IMR-90 (cell line): ENCODE data around the gene LRIG1. TPM values are rescaled to one million over a fixed set of nuclear protein-coding genes. Genes with fewer than 3 reads are reported as not detected.

Experiments
- ATAC-seq: fragments of 200-7000 bp; cut with Tn5 transposase; 2 replicates; pipeline ENCODE4 v1.9.1; 2020; ENCODE audit warnings: low read depth, mild to moderate bottlenecking, moderate library complexity
- BruUV-seq: library from RNA; stranded (reverse); fragments of 400-500 nt; replicated peaks from 2 replicates; lab custom pipeline; 2021; lab: Mats Ljungman, UMichigan
- CTCF ChIA-PET: fragments of 300-600 bp; formaldehyde crosslinking; extraction: SDS; loops from one replicate; lab custom pipeline; 2021; ENCODE audit warnings: antibody characterized with exemption; lab: Yijun Ruan, JAX
- POLR2A ChIA-PET: fragments of 300-600 bp; sonication (Branson Sonifier 250); formaldehyde crosslinking; loops from one replicate; lab custom pipeline; 2022; ENCODE audit warnings: antibody characterized with exemption; ENCODE audit not compliant: unreplicated experiment; lab: Charles Lee
- DNase-seq: peaks from one replicate; pipeline ENCODE4 v3.0.0; 2013
- H2AFZ ChIP-seq: replicated peaks from 2 replicates; pipeline ENCODE3; 2013; ENCODE audit warnings: low read length, mild to moderate bottlenecking; ENCODE audit not compliant: poor library complexity
- H2AK5ac ChIP-seq: 2 replicates; pipeline ENCODE4 v1.6.1; 2013; ENCODE audit warnings: low read depth, low read length, inconsistent platforms
- H2AK9ac ChIP-seq: replicated peaks from 2 replicates; pipeline ENCODE3; 2013; ENCODE audit warnings: mild to moderate bottlenecking, low read depth, low read length, moderate library complexity; ENCODE audit not compliant: poor library complexity
- H2BK120ac ChIP-seq: 2 replicates; pipeline ENCODE4 v1.6.1; 2013; ENCODE audit warnings: low read depth, low read length, inconsistent platforms
- H2BK15ac ChIP-seq: 3 replicates; pipeline ENCODE4 v1.6.1; 2013; ENCODE audit warnings: low read depth, low read length, inconsistent platforms
- H2BK20ac ChIP-seq: 2 replicates; pipeline ENCODE4 v1.6.1; 2013; ENCODE audit warnings: low read depth, mild to moderate bottlenecking, inconsistent platforms, low read length, moderate library complexity
- H2BK5ac ChIP-seq: 2 replicates; pipeline ENCODE4 v1.6.1; 2013; ENCODE audit warnings: mild to moderate bottlenecking, low read depth, low read length, inconsistent platforms; ENCODE audit not compliant: poor library complexity, severe bottlenecking
- H3K14ac ChIP-seq: replicated peaks from 2 replicates; pipeline ENCODE4 v1.6.1; 2013; ENCODE audit warnings: low read depth, low read length, inconsistent platforms
- H3K18ac ChIP-seq: 2 replicates; pipeline ENCODE4 v1.6.1; 2013; ENCODE audit warnings: low read depth, low read length, control low read depth
- H3K23ac ChIP-seq: 2 replicates; pipeline ENCODE4 v1.6.1; 2013; ENCODE audit warnings: low read depth, low read length, inconsistent platforms
- H3K27ac ChIP-seq: 2 replicates; pipeline ENCODE4 v1.5.1; 2013; ENCODE audit warnings: mild to moderate bottlenecking, control low read depth, low read length; ENCODE audit not compliant: insufficient read depth
- H3K27me3 ChIP-seq: 2 replicates; pipeline ENCODE4 v1.6.1; 2013; ENCODE audit warnings: low read length; ENCODE audit not compliant: control insufficient read depth, insufficient read depth
- H3K36me3 ChIP-seq: 2 replicates; pipeline ENCODE4 v1.6.1; 2013; ENCODE audit warnings: low read length, mixed read lengths; ENCODE audit not compliant: control insufficient read depth, insufficient read depth
- H3K4ac ChIP-seq: 2 replicates; pipeline ENCODE4 v1.6.1; 2013; ENCODE audit warnings: low read depth, low read length, inconsistent platforms
- H3K4me1 ChIP-seq: 2 replicates; pipeline ENCODE4 v1.6.1; 2013; ENCODE audit warnings: low read length, mixed read lengths; ENCODE audit not compliant: control insufficient read depth, insufficient read depth
- H3K4me2 ChIP-seq: 2 replicates; pipeline ENCODE4 v1.6.1; 2013; ENCODE audit warnings: low read depth, mild to moderate bottlenecking, control low read depth, low read length, moderate library complexity
- H3K4me3 ChIP-seq: 2 replicates; pipeline ENCODE4 v1.5.1; 2013; ENCODE audit warnings: low read depth, mild to moderate bottlenecking, control low read depth, low read length, moderate library complexity; ENCODE audit not compliant: insufficient read depth
- H3K56ac ChIP-seq: 2 replicates; pipeline ENCODE4 v1.6.1; 2013; ENCODE audit warnings: low read length, inconsistent platforms; ENCODE audit not compliant: insufficient read depth; ENCODE audit errors: extremely low read depth
- H3K79me1 ChIP-seq, 2 experiments: 2 replicates each; pipeline ENCODE4 v1.6.1; 2013; ENCODE audit warnings: low read length in 2 of 2, inconsistent platforms in 1 of 2, low read depth in 1 of 2
- H3K9ac ChIP-seq: 2 replicates; pipeline ENCODE4 v1.6.1; 2013; ENCODE audit warnings: low read depth, low read length, control low read depth
- H3K9me1 ChIP-seq: 2 replicates; pipeline ENCODE4 v1.6.1; 2013; ENCODE audit warnings: low read length, inconsistent platforms; ENCODE audit not compliant: insufficient read depth
- H3K9me3 ChIP-seq: 2 replicates; pipeline ENCODE4 v1.6.1; 2013; ENCODE audit warnings: low read length; ENCODE audit not compliant: control insufficient read depth, insufficient read depth
- H4K20me1 ChIP-seq: 2 replicates; pipeline ENCODE4 v1.6.1; 2013; ENCODE audit warnings: low read length, inconsistent platforms; ENCODE audit not compliant: insufficient read depth
- H4K5ac ChIP-seq: 2 replicates; pipeline ENCODE4 v1.6.1; 2013; ENCODE audit warnings: mild to moderate bottlenecking, low read depth, low read length, control low read depth
- H4K8ac ChIP-seq, 2 experiments: 2 replicates each; pipeline ENCODE4 v1.6.1; 2013; ENCODE audit warnings: low read depth in 2 of 2, low read length in 2 of 2, control low read depth in 1 of 2, inconsistent platforms in 1 of 2
- H4K91ac ChIP-seq: 2 replicates; pipeline ENCODE4 v1.6.1; 2013; ENCODE audit warnings: low read depth, low read length, inconsistent platforms; ENCODE audit not compliant: insufficient read depth
- BHLHE40 ChIP-seq: fragments of 150-350 bp; IDR thresholded peaks from 2 replicates; pipeline ENCODE4 v1.6.1; 2016; ENCODE audit warnings: mild to moderate bottlenecking, low read depth, low read length
- CEBPB ChIP-seq: IDR thresholded peaks from 2 replicates; pipeline ENCODE4 v1.6.1; 2012; ENCODE audit warnings: low read depth, low read length, improper control_type of control experiment
- CHD1 ChIP-seq: IDR thresholded peaks from 2 replicates; pipeline ENCODE4 v1.6.1; 2012; ENCODE audit warnings: low read depth, low read length, improper control_type of control experiment
- FOS ChIP-seq: fragments of 150-350 bp; IDR thresholded peaks from 2 replicates; pipeline ENCODE4 v1.6.1; 2016; ENCODE audit warnings: low read depth, low read length
- NFE2L2 ChIP-seq: fragments of 150-350 bp; IDR thresholded peaks from 2 replicates; pipeline ENCODE4 v1.6.1; 2016; ENCODE audit warnings: low read depth, mild to moderate bottlenecking, low read length
- POLR2A ChIP-seq: IDR thresholded peaks from 2 replicates; pipeline ENCODE4 v1.6.1; 2012; ENCODE audit warnings: mild to moderate bottlenecking, low read depth, low read length
- RCOR1 ChIP-seq: IDR thresholded peaks from 2 replicates; pipeline ENCODE4 v1.6.1; 2012; ENCODE audit warnings: mild to moderate bottlenecking, low read length, improper control_type of control experiment; ENCODE audit not compliant: insufficient replicate concordance
- WGBS, 2 experiments: methylation state at CpG; one replicate each; pipeline versions ENCODE4 v1.1.5 to v1.1.7; 2013; ENCODE audit warnings: missing lambda C conversion rate in 2 of 2; ENCODE audit not compliant: insufficient read length in 1 of 2; ENCODE audit errors: extremely low coverage in 2 of 2; 5-methylcytosine and 5-hydroxymethylcytosine counted together
- dilution Hi-C: fragments of 300-500 bp; cut with HindIII; formaldehyde crosslinking; loops from one replicate; pipeline ENCODE4 v1.14.3; 2018; ENCODE audit warnings: low sequenced_read_pairs; ENCODE audit not compliant: unreplicated experiment
- in situ Hi-C: fragments of 300-500 bp; cut with MboI; formaldehyde crosslinking; loops from 3 replicates; pipeline ENCODE4 v1.14.3; 2019; ENCODE audit warnings: low sequenced_read_pairs, inconsistent platforms, mixed read lengths
- intact Hi-C: fragments of 100-400 bp; cut with micrococcal nuclease; formaldehyde crosslinking; loops from 2 replicates; pipeline ENCODE4 v1.10.0; 2022
- polyA plus RNA-seq, 3 experiments: library from polyadenylated mRNA; depleted of rRNA; stranded (reverse); fragments of >200 nt; gene quantifications; 2 replicates each; pipeline ENCODE4 v1.2.3, GENCODE V29; 2012; ENCODE audit warnings: low replicate concordance in 1 of 3
- total RNA-seq: library from RNA; depleted of rRNA; stranded (reverse); fragments of >200 nt; gene quantifications from 2 replicates; pipeline ENCODE4 v1.2.3, GENCODE V29; 2012

The LRIG1 gene
- total and polyA plus RNA-seq, 2 of the 4 experiments (the other 2 are of a cell fraction) = 62.8 to 87.8 TPM

- H2AK5ac ChIP-seq = peak overlapping the region; percentile 88; the same call in 1 of the 2 replicates
- ATAC-seq (peak; percentile 52), DNase-seq (peak; percentile 95)
- peak overlapping the region in 1 of 2 experiments; percentile 72; a peak in 3 of 4 replicates for H4K8ac ChIP-seq
- ChIA-PET CTCF (no interaction called here), POLR2A (no interaction called here)
- peak overlapping the region; percentile 65 for H2BK5ac ChIP-seq
- H3K18ac ChIP-seq = no peak overlapping the region; the same call in 1 of the 2 replicates
- 0 out of 2 replicates have a peak, but pooled peaks cover 2% of the 10 kb centered on the region for H4K20me1 ChIP-seq
- H3K4me1 ChIP-seq = peaks cover 28% of the 10 kb centered on the region
- H3K79me1 ChIP-seq = peaks cover 52 to 79% of the 10 kb centered on the region in 2 experiments
- peak overlapping the region; percentile 65 for H2AK9ac ChIP-seq
- H2AFZ ChIP-seq = peak overlapping the region; percentile 69
- peaks cover 36% of the 10 kb centered on the region for H3K9me1 ChIP-seq
- no peak overlapping the region for H3K27ac ChIP-seq
- no peaks in the 10 kb centered on the region for H3K27me3 ChIP-seq
- H4K91ac ChIP-seq = peak overlapping the region; percentile 41; the same call in 1 of the 2 replicates
- no peak overlapping the region for H3K4me2 ChIP-seq
- 40% methylated on average over 1 of the region's 3 CpGs; no CpG with 5 or more reads in 1 of the 2 experiments for WGBS, 2 experiments
- H3K14ac ChIP-seq = peak overlapping the region; percentile 79; the same call in 1 of the 2 replicates
- dilution Hi-C loops (no loop called here), intact Hi-C loops (no loop called here), in situ Hi-C loops (no loop called here)
- peaks cover 9% of the 10 kb centered on the region; the same call in 1 of the 2 replicates for H3K36me3 ChIP-seq
- no peak overlapping the region for H3K9ac ChIP-seq
- H4K5ac ChIP-seq = no peak overlapping the region
- no TSS peak for BruUV-seq
- peak; percentile 88 for TF ChIP-seq CEBPB
- TF ChIP-seq POLR2A = no peak
- no peak for TF ChIP-seq RCOR1
- TF ChIP-seq NFE2L2 = peak; percentile 8; the same call in 1 of the 2 replicates
- 0 out of 2 replicates have a peak, but pooled peaks have one; percentile 8 for TF ChIP-seq BHLHE40
- no peak for TF ChIP-seq FOS
- TF ChIP-seq CHD1 = no peak
- H2BK20ac ChIP-seq = peak overlapping the region; percentile 57; the same call in 1 of the 2 replicates
- no peaks in the 10 kb centered on the region for H3K9me3 ChIP-seq
- peak overlapping the region; percentile 84; the same call in 1 of the 2 replicates for H2BK120ac ChIP-seq
- H3K4ac ChIP-seq = peak overlapping the region; percentile 86
- no peak overlapping the region for H3K4me3 ChIP-seq
- no peak overlapping the region for H3K23ac ChIP-seq
- H3K56ac ChIP-seq = no peak overlapping the region
- peak overlapping the region; percentile 79; the same call in 2 of the 3 replicates for H2BK15ac ChIP-seq
Measured at GRCh38 chr3:66431494-66431893, 69.3 kb downstream of the LRIG1 start.
